Measurements from ENCODE around the gene C2CD2L.

GRCh38 chr11:119161871-119162270 is 54.7 kb downstream of the C2CD2L start:
- TF ChIP-seq POLR2A (IDR thresholded peaks at IDR 0.05; ENCODE audit: low read length) (no peak), GATA1 (IDR thresholded peaks at IDR 0.05; ENCODE audit: low read depth, low read length) (no peak)

All from erythroblast (primary cell).